Panc1 (cell line): Measurements from ENCODE around the gene ASF1B. TPM values are rescaled to one million over a fixed set of nuclear protein-coding genes. Genes with fewer than 3 reads are reported as not detected.

Experiments used
- ATAC-seq: fragments of 200-7000 bp; cut with Tn5 transposase; 2 replicates; pipeline ENCODE4 v1.9.1; 2020; ENCODE audit warnings: mild to moderate bottlenecking, moderate library complexity
- BruUV-seq: library from RNA; stranded (reverse); fragments of 400-500 nt; replicated peaks from 2 replicates; lab custom pipeline; 2021; lab: Mats Ljungman, UMichigan
- CTCF ChIA-PET: fragments of 300-600 bp; sonication (Branson Sonifier 250); formaldehyde crosslinking; loops from one replicate; lab custom pipeline; 2022; ENCODE audit warnings: antibody characterized with exemption; lab: Charles Lee
- POLR2A ChIA-PET: fragments of 300-600 bp; sonication (Branson Sonifier 250); formaldehyde crosslinking; loops from one replicate; lab custom pipeline; 2022; ENCODE audit warnings: antibody characterized with exemption; lab: Charles Lee
- DNase-seq: peaks from one replicate; pipeline ENCODE4 v3.0.0-alpha.2; 2010; ENCODE audit warnings: low read depth, low spot score
- H3K27ac ChIP-seq: 2 replicates; pipeline ENCODE4 v1.5.1; 2011; ENCODE audit warnings: mild to moderate bottlenecking, low read length, inconsistent platforms
- H3K27me3 ChIP-seq: fragments of 200-500 bp; sonication (Bioruptor generic); 2 replicates; pipeline ENCODE4 v1.6.0; 2014; ENCODE audit warnings: low read length, inconsistent platforms; ENCODE audit not compliant: control insufficient read depth, insufficient read depth
- H3K36me3 ChIP-seq: fragments of 200-500 bp; sonication (Bioruptor generic); 2 replicates; pipeline ENCODE4 v1.5.1; 2014; ENCODE audit warnings: inconsistent platforms, mild to moderate bottlenecking, low read length, moderate library complexity; ENCODE audit not compliant: control insufficient read depth, insufficient read depth
- H3K4me1 ChIP-seq: 2 replicates; pipeline ENCODE4 v1.5.1; 2011; ENCODE audit warnings: inconsistent platforms, mild to moderate bottlenecking, low read length, moderate library complexity; ENCODE audit not compliant: control insufficient read depth, insufficient read depth
- H3K4me3 ChIP-seq, 2 experiments: 2 replicates each; pipeline ENCODE4 v1.5.1; 2011 to 2012; ENCODE audit warnings: low read depth in 2 of 2, low read length in 2 of 2, mild to moderate bottlenecking in 2 of 2, inconsistent platforms in 1 of 2, moderate library complexity in 1 of 2
- H3K9me3 ChIP-seq: fragments of 200-500 bp; sonication (Bioruptor generic); 2 replicates; pipeline ENCODE4 v1.5.1; 2014; ENCODE audit warnings: low read depth, mild to moderate bottlenecking, inconsistent platforms, low read length, moderate library complexity; ENCODE audit not compliant: control insufficient read depth, insufficient read depth
- POLR2AphosphoS5 ChIP-seq: IDR thresholded peaks from 2 replicates; pipeline ENCODE4 v1.6.1; 2012; ENCODE audit warnings: mild to moderate bottlenecking, low read depth, low read length, moderate library complexity
- SIN3A ChIP-seq: IDR thresholded peaks from 2 replicates; pipeline ENCODE4 v1.6.1; 2012; ENCODE audit warnings: low read depth, mild to moderate bottlenecking, low read length, moderate library complexity, borderline replicate concordance; ENCODE audit not compliant: insufficient read depth
- TCF7L2 ChIP-seq: IDR thresholded peaks from 2 replicates; pipeline ENCODE4 v1.6.1; 2011; ENCODE audit warnings: mild to moderate bottlenecking, low read depth, low read length, inconsistent platforms
- in situ Hi-C: cut with HindIII; loops from 2 replicates; pipeline ENCODE4 v1.10.0; 2016; ENCODE audit warnings: low sequenced_read_pairs, low pct_unique_long_range_greater_than_20kb
- intact Hi-C: fragments of 100-400 bp; cut with micrococcal nuclease; formaldehyde crosslinking; loops from one replicate; pipeline ENCODE4 v1.10.0; 2022; ENCODE audit not compliant: unreplicated experiment
- total RNA-seq: library from RNA; stranded (reverse); gene quantifications from one replicate; pipeline ENCODE4 v1.2.1, GENCODE V29; 2021; ENCODE audit not compliant: unreplicated experiment
- TF ChIP-seq, protein P1 (sequence below): fragments of 450-650 bp; IDR thresholded peaks from 2 replicates; pipeline ENCODE4 v1.5.1; 2017; ENCODE audit warnings: mild to moderate bottlenecking
- TF ChIP-seq, protein P2 (sequence below), 2 experiments: IDR thresholded peaks; 2 replicates each; pipeline ENCODE4 v1.6.1; 2011 to 2012; ENCODE audit warnings: low read depth in 2 of 2, control low read depth in 1 of 2, low read length in 1 of 2, mild to moderate bottlenecking in 1 of 2, moderate library complexity in 1 of 2; ENCODE audit not compliant: insufficient read depth in 1 of 2

ASF1B gene
- total RNA-seq, 1 experiment from 2014 or later = 35.4 TPM

DNA sequence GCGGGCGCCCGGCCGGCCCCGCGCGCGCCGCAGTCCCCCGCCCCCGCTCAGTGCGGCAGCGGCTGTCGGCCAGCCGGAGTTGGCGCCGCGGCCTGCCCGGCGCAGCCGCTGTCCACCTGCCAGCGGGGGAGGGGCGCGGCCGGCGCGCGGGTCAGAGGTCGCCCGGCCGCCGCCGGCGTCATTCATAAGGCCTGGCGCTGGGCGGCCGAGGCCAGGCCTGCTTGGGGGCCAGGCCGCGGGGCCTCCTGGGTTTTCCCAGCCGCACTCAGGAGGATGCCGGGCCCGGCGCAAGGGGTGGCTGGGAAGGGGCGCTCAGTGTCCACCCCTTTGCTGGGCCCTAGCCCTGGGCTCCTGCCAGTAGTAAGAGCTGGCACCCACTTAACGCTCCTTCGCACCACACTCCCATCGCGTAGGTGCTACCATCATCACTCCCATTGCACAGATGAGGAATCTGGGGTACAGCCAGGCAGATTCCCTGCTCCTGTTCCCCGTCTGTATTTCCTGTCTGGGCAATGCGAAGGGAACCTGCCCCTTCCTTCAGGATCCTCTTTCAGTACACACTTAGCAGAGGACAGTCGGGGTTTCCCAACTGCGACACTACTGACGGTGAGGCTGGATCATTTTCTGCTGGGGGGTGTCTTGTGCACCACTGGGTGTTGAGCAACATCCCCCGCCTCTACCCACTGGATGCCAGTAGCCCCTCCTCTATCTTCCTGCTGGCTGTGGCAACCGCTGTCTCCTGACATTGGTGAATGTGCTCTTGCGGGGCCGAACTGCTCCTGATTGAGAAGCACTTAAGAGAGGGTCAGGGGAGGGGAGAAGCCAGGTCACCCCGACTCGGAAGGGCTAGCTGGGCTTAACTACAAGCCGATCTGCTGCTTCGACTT is 18.0 kb downstream of the ASF1B start:
- TF ChIP-seq TCF7L2 (no peak), POLR2AphosphoS5 (peak; percentile 25; the same call in 1 of the 2 replicates), SIN3A (0 out of 2 replicates have a peak, but pooled peaks have one; percentile 47)
- TF ChIP-seq, protein P1, sequence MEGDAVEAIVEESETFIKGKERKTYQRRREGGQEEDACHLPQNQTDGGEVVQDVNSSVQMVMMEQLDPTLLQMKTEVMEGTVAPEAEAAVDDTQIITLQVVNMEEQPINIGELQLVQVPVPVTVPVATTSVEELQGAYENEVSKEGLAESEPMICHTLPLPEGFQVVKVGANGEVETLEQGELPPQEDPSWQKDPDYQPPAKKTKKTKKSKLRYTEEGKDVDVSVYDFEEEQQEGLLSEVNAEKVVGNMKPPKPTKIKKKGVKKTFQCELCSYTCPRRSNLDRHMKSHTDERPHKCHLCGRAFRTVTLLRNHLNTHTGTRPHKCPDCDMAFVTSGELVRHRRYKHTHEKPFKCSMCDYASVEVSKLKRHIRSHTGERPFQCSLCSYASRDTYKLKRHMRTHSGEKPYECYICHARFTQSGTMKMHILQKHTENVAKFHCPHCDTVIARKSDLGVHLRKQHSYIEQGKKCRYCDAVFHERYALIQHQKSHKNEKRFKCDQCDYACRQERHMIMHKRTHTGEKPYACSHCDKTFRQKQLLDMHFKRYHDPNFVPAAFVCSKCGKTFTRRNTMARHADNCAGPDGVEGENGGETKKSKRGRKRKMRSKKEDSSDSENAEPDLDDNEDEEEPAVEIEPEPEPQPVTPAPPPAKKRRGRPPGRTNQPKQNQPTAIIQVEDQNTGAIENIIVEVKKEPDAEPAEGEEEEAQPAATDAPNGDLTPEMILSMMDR = no peak
- Histone ChIP-seq H3K4me3 (peak overlapping the region; percentile 38 to 56), H3K9me3 (no peaks in the 10 kb centered on the region), H3K27ac (peak overlapping the region; percentile 92), H3K27me3 (no peaks in the 10 kb centered on the region), H3K4me1 (peaks cover 30% of the 10 kb centered on the region), H3K36me3 (no peaks in the 10 kb centered on the region)
- in situ Hi-C loops = no loop called here
- intact Hi-C loops = no loop called here
- DNase-seq (no peak), ATAC-seq (no peak; the same call in 1 of the 2 replicates)
- CTCF ChIA-PET = interaction anchor here (0.8 kb wide), 1 partner anchor 30 kb away, joined by 12 read pairs; no protein-coding TSS in a partner anchor
- BruUV-seq = no TSS peak
- POLR2A ChIA-PET = no interaction called here

DNA sequence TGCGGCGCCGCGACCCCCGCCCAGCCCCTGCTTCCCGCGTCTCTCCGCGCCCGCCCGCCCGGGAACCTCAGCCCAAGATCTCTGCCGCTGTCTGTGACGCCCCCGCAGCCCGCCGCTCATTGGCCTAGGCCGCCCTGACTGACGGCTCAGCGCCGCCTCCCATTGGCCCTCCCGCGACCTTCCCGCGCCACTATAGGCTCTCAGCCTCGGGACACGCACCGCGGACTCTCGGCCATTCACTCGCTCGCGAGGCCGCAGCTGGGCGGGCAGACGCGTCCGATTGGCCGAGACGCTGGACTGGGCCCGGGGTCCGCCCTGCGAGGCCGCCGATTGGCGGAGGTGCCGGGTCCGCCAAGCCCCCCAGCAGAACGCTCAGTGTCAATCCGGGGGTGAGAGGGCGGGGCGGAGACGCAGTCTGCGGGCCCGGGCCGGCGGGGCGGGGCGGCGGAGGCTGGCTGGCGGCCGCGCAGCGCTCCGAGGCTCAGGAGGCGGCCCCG is 18.7 kb downstream of the ASF1B start, which contains the start of gene PRKACA:
Gene PRKACA (minus strand): TSS at position 95 of the 497 bp plus-strand sequence. CDS start 215 bp downstream, outside the sequence.
- TF ChIP-seq, protein P1 = no peak
- TF ChIP-seq POLR2AphosphoS5 (no peak), SIN3A (no peak), TCF7L2 (no peak)
- TF ChIP-seq, protein P2, sequence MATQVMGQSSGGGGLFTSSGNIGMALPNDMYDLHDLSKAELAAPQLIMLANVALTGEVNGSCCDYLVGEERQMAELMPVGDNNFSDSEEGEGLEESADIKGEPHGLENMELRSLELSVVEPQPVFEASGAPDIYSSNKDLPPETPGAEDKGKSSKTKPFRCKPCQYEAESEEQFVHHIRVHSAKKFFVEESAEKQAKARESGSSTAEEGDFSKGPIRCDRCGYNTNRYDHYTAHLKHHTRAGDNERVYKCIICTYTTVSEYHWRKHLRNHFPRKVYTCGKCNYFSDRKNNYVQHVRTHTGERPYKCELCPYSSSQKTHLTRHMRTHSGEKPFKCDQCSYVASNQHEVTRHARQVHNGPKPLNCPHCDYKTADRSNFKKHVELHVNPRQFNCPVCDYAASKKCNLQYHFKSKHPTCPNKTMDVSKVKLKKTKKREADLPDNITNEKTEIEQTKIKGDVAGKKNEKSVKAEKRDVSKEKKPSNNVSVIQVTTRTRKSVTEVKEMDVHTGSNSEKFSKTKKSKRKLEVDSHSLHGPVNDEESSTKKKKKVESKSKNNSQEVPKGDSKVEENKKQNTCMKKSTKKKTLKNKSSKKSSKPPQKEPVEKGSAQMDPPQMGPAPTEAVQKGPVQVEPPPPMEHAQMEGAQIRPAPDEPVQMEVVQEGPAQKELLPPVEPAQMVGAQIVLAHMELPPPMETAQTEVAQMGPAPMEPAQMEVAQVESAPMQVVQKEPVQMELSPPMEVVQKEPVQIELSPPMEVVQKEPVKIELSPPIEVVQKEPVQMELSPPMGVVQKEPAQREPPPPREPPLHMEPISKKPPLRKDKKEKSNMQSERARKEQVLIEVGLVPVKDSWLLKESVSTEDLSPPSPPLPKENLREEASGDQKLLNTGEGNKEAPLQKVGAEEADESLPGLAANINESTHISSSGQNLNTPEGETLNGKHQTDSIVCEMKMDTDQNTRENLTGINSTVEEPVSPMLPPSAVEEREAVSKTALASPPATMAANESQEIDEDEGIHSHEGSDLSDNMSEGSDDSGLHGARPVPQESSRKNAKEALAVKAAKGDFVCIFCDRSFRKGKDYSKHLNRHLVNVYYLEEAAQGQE (IDR thresholded peaks at IDR 0.05; ENCODE audit: insufficient read depth in 1 of 2, low read depth in 2 of 2, low read length in 1 of 2) = no peak
- CTCF ChIA-PET = interaction anchor here (0.6 to 0.8 kb wide), 2 partner anchors 30 to 171 kb away, joined by 5 to 12 read pairs; no protein-coding TSS in a partner anchor
- intact Hi-C loops = no loop called here

More for the DNA sequence above, 18.7 kb downstream of the ASF1B start, which contains the start of gene PRKACA:
- POLR2A ChIA-PET = interaction anchor here (0.6 kb wide), 1 partner anchor 18 kb away, joined by 7 read pairs; no protein-coding TSS in a partner anchor
- Histone ChIP-seq H3K9me3 (no peaks in the 10 kb centered on the region), H3K27me3 (no peaks in the 10 kb centered on the region), H3K4me1 (peaks cover 37% of the 10 kb centered on the region), H3K4me3 (peak within 1 kb of the TSS; percentile 62 to 65), H3K27ac (peak within 1 kb of the TSS; percentile 92), H3K36me3 (no peaks in the 10 kb centered on the region)
- ATAC-seq = peak; percentile 95
- in situ Hi-C loops = no loop called here
- DNase-seq = peak; percentile 73
- no TSS peak for BruUV-seq
